Right cardiac atrium (tissue), 5 donors: ENCODE results near the gene RAB1A. TPM values are rescaled to one million over a fixed set of nuclear protein-coding genes. Genes with fewer than 3 reads are reported as not detected.
"Not testable (repeated sequence)": the region's sequence is repeated elsewhere in the genome, so short reads cannot be mapped to it uniquely, and the experiment has no call there.

Source experiments
- ATAC-seq, 2 donors: fragments of 200-7000 bp; cut with Tn5 transposase; one replicate each; pipeline versions ENCODE4 v1.8.0 to v1.9.1; 2020; ENCODE audit warnings: moderate library complexity in 2 of 2, mild to moderate bottlenecking in 1 of 2
- DNase-seq, 3 donors: peaks; one replicate each; pipeline ENCODE4 v3.0.0-alpha.2; 2020
- H3K27ac ChIP-seq: one replicate; pipeline ENCODE4 v1.5.1; 2013; ENCODE audit warnings: mild to moderate bottlenecking, low read length, control low read depth, moderate library complexity
- H3K27me3 ChIP-seq: one replicate; pipeline ENCODE4 v1.6.1; 2013; ENCODE audit not compliant: control insufficient read depth, insufficient read depth
- H3K4me1 ChIP-seq: one replicate; pipeline ENCODE4 v1.6.1; 2013; ENCODE audit warnings: low read length; ENCODE audit not compliant: control insufficient read depth, insufficient read depth
- H3K4me3 ChIP-seq: one replicate; pipeline ENCODE4 v1.5.1; 2013; ENCODE audit warnings: low read length, control low read depth
- H3K9me3 ChIP-seq: one replicate; pipeline ENCODE4 v1.6.1; 2013; ENCODE audit warnings: low read length; ENCODE audit not compliant: control insufficient read depth
- WGBS: extraction: QIAGEN DNeasy Blood & Tissue Kit; methylation state at CpG from one replicate; pipeline ENCODE4 v1.1.7; 2013; 5-methylcytosine and 5-hydroxymethylcytosine counted together
- intact Hi-C, 4 donors: fragments of 100-400 bp; cut with DNase I; formaldehyde crosslinking; loops; one replicate each; pipeline versions ENCODE4 v1.11.0 to v1.14.0; 2022 to 2023
- polyA plus RNA-seq: library from polyadenylated mRNA; stranded (reverse); fragments of 200-250 nt; gene quantifications from one replicate; pipeline ENCODE4 v1.2.3, GENCODE V29; 2013
- total RNA-seq, 4 donors: library from RNA; stranded (reverse); fragmentation: NEBNext Ultra II Directional; extraction: Animal tissue kit (Norgen Biotek cat#: 25700); gene quantifications; one replicate each; pipeline ENCODE4 v1.2.1, GENCODE V29; 2021
- donor health status: healthy with polysubstance abuse.
- donor health status: DM: no; HTN: yes; CAD: no.
- donor health status: DM: no; HTN: no; CAD: no.
- donor health status: DM: no; HTN: yes; CAD: no; lungs with severe emphysema.
- donor health status: DM: yes; HTN: yes; CAD: no.

The RAB1A gene
- total and polyA plus RNA-seq, 5 donors, result 118 to 157 (median 137) TPM

GRCh38 chr2:65134158-65134557, 4.3 kb upstream of the RAB1A start:
- H3K27me3 ChIP-seq, result no peaks in the 10 kb centered on the region
- no peak for ATAC-seq
- H3K27ac ChIP-seq, result no peak overlapping the region
- DNase-seq, result no peak
- no peak overlapping the region for H3K4me3 ChIP-seq
- H3K9me3 ChIP-seq, result no peaks in the 10 kb centered on the region
- 92% methylated on average over 7 of the region's 7 CpGs for WGBS
- intact Hi-C loops, result no loop called here
- no peaks in the 10 kb centered on the region for H3K4me1 ChIP-seq

DNA sequence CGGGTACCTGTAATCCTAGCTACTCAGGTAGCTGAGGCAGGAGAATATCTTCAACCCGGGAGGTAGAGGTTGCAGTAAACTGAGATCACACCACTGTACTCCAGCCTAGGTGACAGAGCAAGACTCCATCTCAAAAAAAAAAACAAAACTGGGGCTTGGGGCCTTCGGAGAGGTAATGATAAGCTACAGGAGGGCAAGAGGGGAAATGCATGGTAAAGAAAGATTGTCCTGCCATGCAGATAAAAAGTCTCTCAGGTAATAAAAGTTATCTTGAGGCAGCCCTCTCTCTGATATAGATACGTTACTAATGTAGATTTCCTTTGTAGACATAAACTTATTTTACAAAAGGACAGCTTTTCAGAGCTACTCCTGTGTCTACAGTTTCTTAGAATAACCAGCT, 3.7 kb upstream of the RAB1A start:
- Histone ChIP-seq H3K27ac (no peak overlapping the region), H3K27me3 (no peaks in the 10 kb centered on the region), H3K9me3 (no peaks in the 10 kb centered on the region), H3K4me3 (no peak overlapping the region), H3K4me1 (no peaks in the 10 kb centered on the region)
- no peak for ATAC-seq
- no peak for DNase-seq
- WGBS, result 71% methylated on average over 4 of the region's 4 CpGs
- intact Hi-C loops, result no loop called here

DNA sequence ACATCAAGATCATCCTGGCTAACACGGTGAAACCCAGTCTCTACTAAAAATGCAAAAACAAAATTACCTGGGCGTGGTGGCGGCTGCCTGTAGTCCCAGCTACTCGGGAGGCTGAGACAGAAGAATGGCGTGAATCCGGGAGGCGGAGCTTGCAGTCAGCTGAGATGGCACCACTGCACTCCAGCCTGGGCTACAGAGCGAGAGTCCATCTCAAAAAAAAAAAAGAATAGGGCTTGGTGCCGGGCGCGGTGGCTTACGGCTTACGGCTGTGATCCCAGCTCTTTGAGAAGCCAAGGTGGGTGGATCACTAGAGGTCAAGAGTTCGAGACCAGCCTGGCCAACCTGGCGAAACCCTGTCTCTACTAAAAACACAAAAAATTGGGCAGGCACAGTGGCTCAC, 3.0 kb upstream of the RAB1A start:
- H3K9me3 ChIP-seq, H3K4me3 ChIP-seq, intact Hi-C loops, ATAC-seq, H3K4me1 ChIP-seq, H3K27me3 ChIP-seq, H3K27ac ChIP-seq: not testable (repeated sequence)
- WGBS, result 91% methylated on average over 15 of the region's 15 CpGs
- peak in 1 of 3 donors; percentile 51 for DNase-seq

GRCh38 chr2:65130664-65131175, 814 bp upstream of the RAB1A start:
- ATAC-seq (peak; percentile 65 to 68), DNase-seq (no peak)
- Histone ChIP-seq H3K27ac (peak overlapping the region; percentile 74), H3K9me3 (no peaks in the 10 kb centered on the region), H3K4me3 (peak overlapping the region; percentile 85), H3K27me3 (no peaks in the 10 kb centered on the region), H3K4me1 (peaks cover 2% of the 10 kb centered on the region)
- whole genome bisulfite sequencing, result 16% methylated on average over 19 of the region's 19 CpGs
- intact Hi-C loops, result no loop called here

GRCh38 chr2:65129286-65129825, 550 bp downstream of the RAB1A start:
- ATAC-seq, result peak; percentile 23 to 49
- H3K27me3 ChIP-seq, result no peaks in the 10 kb centered on the region
- WGBS, result 1% methylated on average over 29 of the region's 29 CpGs
- H3K4me1 ChIP-seq, result peaks cover 4% of the 10 kb centered on the region
- peak; percentile 59 to 87 (median 84) for DNase-seq
- peak overlapping the region; percentile 98 for H3K27ac ChIP-seq
- H3K9me3 ChIP-seq, result no peaks in the 10 kb centered on the region
- intact Hi-C loops, result loop anchor here in 1 of 4 donors (10.0 kb wide), 1 partner anchor 55 kb away; no protein-coding TSS in a partner anchor
- H3K4me3 ChIP-seq, result peak overlapping the region; percentile 95

DNA sequence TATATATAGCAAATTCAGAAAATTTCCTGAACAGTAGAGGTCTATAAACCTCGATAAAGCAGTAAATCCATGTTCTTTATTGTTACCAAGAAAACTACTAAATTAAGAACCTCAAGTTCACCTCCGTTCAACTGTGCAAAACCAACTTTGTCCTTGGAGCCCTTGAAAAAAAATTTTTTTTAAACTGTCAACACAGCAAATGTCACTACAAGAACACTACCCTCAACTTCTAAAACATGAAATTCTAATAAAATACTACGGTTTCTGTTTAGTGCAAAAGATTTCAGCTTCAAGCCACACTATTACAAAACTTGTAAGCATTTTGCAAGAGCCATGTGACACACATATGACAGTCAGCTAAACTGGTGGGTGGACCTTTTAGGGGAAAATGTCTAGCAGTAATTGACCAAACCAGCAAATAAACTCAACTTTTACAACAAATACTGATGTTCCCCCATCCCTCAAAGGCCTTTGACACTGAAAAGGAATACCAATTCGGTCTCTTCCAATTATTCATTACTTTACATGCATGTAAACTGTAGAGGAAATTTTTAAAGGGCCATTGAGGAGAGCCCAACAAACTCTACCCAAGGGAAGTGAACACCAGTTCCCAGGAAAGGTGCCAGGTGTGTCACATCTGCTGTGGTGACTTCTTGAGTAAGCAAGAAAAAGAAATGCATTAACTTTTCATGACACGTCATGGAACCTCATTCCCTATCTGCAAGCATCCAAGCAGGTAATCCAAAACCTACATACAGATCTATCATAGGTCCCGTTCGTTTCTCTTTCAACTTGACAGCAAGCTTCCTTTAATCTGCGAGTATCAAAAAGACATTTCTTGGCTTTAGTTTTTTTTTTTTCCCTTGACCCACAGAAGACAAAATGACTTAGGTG, 1.4 kb downstream of the RAB1A start:
- Histone ChIP-seq H3K9me3 (no peaks in the 10 kb centered on the region), H3K4me1 (peaks cover 8% of the 10 kb centered on the region), H3K27me3 (no peaks in the 10 kb centered on the region), H3K27ac (peak overlapping the region; percentile 80), H3K4me3 (peak overlapping the region; percentile 95)
- WGBS, result 11% methylated on average over 8 of the region's 8 CpGs
- no peak for ATAC-seq
- intact Hi-C loops, result loop anchor here in 1 of 4 donors (10.0 kb wide), 1 partner anchor 54 kb away; no protein-coding TSS in a partner anchor
- no peak for DNase-seq

- H3K9me3 ChIP-seq, result not testable (repeated sequence)
- WGBS, result 53% methylated on average over 7 of the region's 7 CpGs
These were observed 4.4 kb downstream of the RAB1A start for GRCh38 chr2:65125457-65125856.

GRCh38 chr2:65122313-65122712, 7.6 kb downstream of the RAB1A start:
- WGBS, result 79% methylated on average over 7 of the region's 7 CpGs
- peaks cover 13% of the 10 kb centered on the region for H3K4me1 ChIP-seq
- ATAC-seq (no peak), DNase-seq (no peak)
- no peaks in the 10 kb centered on the region for H3K27me3 ChIP-seq
- no peaks in the 10 kb centered on the region for H3K9me3 ChIP-seq
- H3K4me3 ChIP-seq, result no peak overlapping the region
- H3K27ac ChIP-seq, result no peak overlapping the region
- intact Hi-C loops, result loop anchor here in 1 of 4 donors (10.0 kb wide), 1 partner anchor 48 kb away; no protein-coding TSS in a partner anchor

More at GRCh38 chr2:65125457-65125856, 4.4 kb downstream of the RAB1A start:
- not testable (repeated sequence) for ATAC-seq, H3K4me3 ChIP-seq, H3K27me3 ChIP-seq
- H3K27ac ChIP-seq, result peak overlapping the region; percentile 21
- peaks cover 13% of the 10 kb centered on the region for H3K4me1 ChIP-seq
- intact Hi-C loops, result loop anchor here in 1 of 4 donors (10.0 kb wide), 1 partner anchor 51 kb away; no protein-coding TSS in a partner anchor
- peak; percentile 63 to 78 (median 63) for DNase-seq

DNA sequence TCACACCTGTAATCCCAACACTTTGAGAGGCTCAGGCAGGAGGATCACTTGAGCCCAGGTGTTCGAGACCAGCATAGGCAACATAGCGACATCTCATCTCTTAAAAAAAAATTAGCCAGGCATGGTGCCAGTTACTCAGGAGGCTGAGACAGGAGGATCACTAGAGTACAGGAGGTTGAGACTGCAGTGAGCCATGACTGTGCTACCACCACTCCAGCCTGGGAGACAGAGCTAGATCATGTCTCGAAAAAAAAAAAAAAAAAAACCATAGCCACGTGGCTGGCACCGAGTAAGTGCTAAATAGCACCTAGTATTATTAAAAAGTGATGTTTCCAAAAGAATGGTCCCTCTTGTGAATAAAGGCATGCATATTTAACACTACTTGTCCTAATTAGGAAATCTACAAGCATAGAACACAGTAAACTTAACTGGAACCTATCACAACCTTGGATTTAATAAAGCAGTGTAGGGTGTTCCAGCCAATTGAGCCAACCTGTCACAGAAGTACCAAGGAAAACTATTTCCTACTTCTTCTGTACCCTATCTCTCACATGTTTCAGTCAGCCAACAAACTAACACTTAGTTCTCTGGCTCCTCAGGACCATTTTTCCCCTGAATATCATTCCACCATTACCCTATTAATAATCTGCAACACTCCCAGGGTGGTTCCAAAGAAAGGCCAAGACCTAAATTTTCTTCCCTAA, 8.8 kb downstream of the RAB1A start:
- no peak for DNase-seq
- Histone ChIP-seq H3K9me3 (no peaks in the 10 kb centered on the region), H3K27ac (no peak overlapping the region), H3K27me3 (no peaks in the 10 kb centered on the region), H3K4me3 (no peak overlapping the region), H3K4me1 (peaks cover 11% of the 10 kb centered on the region)
- intact Hi-C loops, result loop anchor here in 1 of 4 donors (10.0 kb wide), 1 partner anchor 46 kb away; no protein-coding TSS in a partner anchor
- 67% methylated on average over 5 of the region's 5 CpGs for WGBS
- peak; percentile 4 to 15 for ATAC-seq

GRCh38 chr2:65116645-65117044, 13.3 kb downstream of the RAB1A start:
- DNase-seq, result no peak
- no peaks in the 10 kb centered on the region for H3K9me3 ChIP-seq
- no peak overlapping the region for H3K4me3 ChIP-seq
- H3K27me3 ChIP-seq, result no peaks in the 10 kb centered on the region
- H3K4me1 ChIP-seq, result peaks cover 4% of the 10 kb centered on the region
- intact Hi-C loops, result no loop called here
- no peak for ATAC-seq
- H3K27ac ChIP-seq, result no peak overlapping the region
